Measurements from ENCODE around the gene GPR63. TPM values are rescaled to one million over a fixed set of nuclear protein-coding genes. Genes with fewer than 3 reads are reported as not detected.

Gene GPR63
- total and polyA plus RNA-seq, 4 donors, result 0.03 to 0.14 (median 0.08) TPM; not detected in 1

- Histone ChIP-seq H3K9ac (ENCODE audit: low read depth in 1 of 2, low read length in 2 of 2) (no peak overlapping the region), H3K27me3 (ENCODE audit: control insufficient read depth in 4 of 4, insufficient read depth in 4 of 4, low read length in 3 of 4) (no peaks in the 10 kb centered on the region), H3K4me1 (ENCODE audit: control insufficient read depth in 4 of 4, insufficient read depth in 4 of 4, low read length in 3 of 4) (no peaks in the 10 kb centered on the region), H3K36me3 (ENCODE audit: control insufficient read depth in 4 of 4, insufficient read depth in 3 of 4, low read depth in 1 of 4, low read length in 3 of 4) (no peaks in the 10 kb centered on the region), H3K4me3 (ENCODE audit: low read depth in 1 of 3, low read length in 3 of 3) (no peak overlapping the region), H3K9me3 (ENCODE audit: control insufficient read depth in 4 of 4, low read length in 3 of 4) (no peaks in the 10 kb centered on the region), H3K27ac (ENCODE audit: low read depth in 1 of 2, low read length in 2 of 2) (no peak overlapping the region)
- DNase-seq (ENCODE audit: low spot score), result no peak
- TF ChIP-seq RXRA (IDR thresholded peaks at IDR 0.05) (no peak), HNF4G (IDR thresholded peaks at IDR 0.05) (no peak), CTCF (IDR thresholded peaks at IDR 0.05; ENCODE audit: low read depth, low read length, missing input control) (no peak), GABPA (IDR thresholded peaks at IDR 0.05 in 1 of 2, conservative IDR thresholded peaks at IDR 0.05 in 1 of 2) (no peak), HNF4A (conservative IDR thresholded peaks at IDR 0.05) (no peak), TAF1 (conservative IDR thresholded peaks at IDR 0.05) (no peak), FOXA1 (IDR thresholded peaks at IDR 0.05) (no peak), FOXA2 (IDR thresholded peaks at IDR 0.05) (no peak), REST (IDR thresholded peaks at IDR 0.05) (no peak), EGR1 (IDR thresholded peaks at IDR 0.05; ENCODE audit: low read depth in 2 of 2) (no peak), JUND (IDR thresholded peaks at IDR 0.05) (no peak), ZBTB33 (IDR thresholded peaks at IDR 0.05) (no peak), YY1 (IDR thresholded peaks at IDR 0.05) (no peak), MAX (IDR thresholded peaks at IDR 0.05) (no peak)
- WGBS, result 48% methylated on average over 1 of the region's 1 CpG
These were observed 25.3 kb upstream of the GPR63 start for GRCh38 chr6:96862560-96862959.

GRCh38 chr6:96861588-96861987, 24.3 kb upstream of the GPR63 start:
- Histone ChIP-seq H3K4me3 (ENCODE audit: low read depth in 1 of 3, low read length in 3 of 3) (no peak overlapping the region), H3K27ac (ENCODE audit: low read depth in 1 of 2, low read length in 2 of 2) (no peak overlapping the region), H3K9ac (ENCODE audit: low read depth in 1 of 2, low read length in 2 of 2) (no peak overlapping the region), H3K4me1 (ENCODE audit: control insufficient read depth in 4 of 4, insufficient read depth in 4 of 4, low read length in 3 of 4) (no peaks in the 10 kb centered on the region), H3K27me3 (ENCODE audit: control insufficient read depth in 4 of 4, insufficient read depth in 4 of 4, low read length in 3 of 4) (no peaks in the 10 kb centered on the region), H3K9me3 (ENCODE audit: control insufficient read depth in 4 of 4, low read length in 3 of 4) (no peaks in the 10 kb centered on the region), H3K36me3 (ENCODE audit: control insufficient read depth in 4 of 4, insufficient read depth in 3 of 4, low read depth in 1 of 4, low read length in 3 of 4) (no peaks in the 10 kb centered on the region)
- DNase-seq (ENCODE audit: low spot score), result no peak
- TF ChIP-seq TAF1 (conservative IDR thresholded peaks at IDR 0.05) (no peak), MAX (IDR thresholded peaks at IDR 0.05) (no peak), NR2F2 (IDR thresholded peaks at IDR 0.05) (no peak), ZBTB33 (IDR thresholded peaks at IDR 0.05) (no peak), YY1 (IDR thresholded peaks at IDR 0.05) (no peak), JUND (IDR thresholded peaks at IDR 0.05) (no peak), HNF4G (IDR thresholded peaks at IDR 0.05) (no peak), FOXA1 (IDR thresholded peaks at IDR 0.05) (no peak), HNF4A (conservative IDR thresholded peaks at IDR 0.05) (no peak), REST (IDR thresholded peaks at IDR 0.05) (no peak), CTCF (IDR thresholded peaks at IDR 0.05; ENCODE audit: low read depth, low read length, missing input control) (no peak)
